ENCODE data around the gene RBM38. TPM values are rescaled to one million over a fixed set of nuclear protein-coding genes. Genes with fewer than 3 reads are reported as not detected.

The RBM38 gene
- total RNA-seq, 1 experiment from 2014 or later, result 39.9 TPM

GRCh38 chr20:57409672-57410397 lies 18.6 kb downstream of the RBM38 start:
- ChIA-PET POLR2A (no interaction called here), CTCF (no interaction called here)
- TF ChIP-seq REST (IDR thresholded peaks at IDR 0.05; ENCODE audit: insufficient read depth in 1 of 2, low read depth in 2 of 2, low read length in 1 of 2) (no peak), SIN3A (IDR thresholded peaks at IDR 0.05; ENCODE audit: borderline replicate concordance, insufficient read depth, low read depth, low read length) (no peak), TCF7L2 (IDR thresholded peaks at IDR 0.05; ENCODE audit: low read depth, low read length) (no peak), POLR2AphosphoS5 (IDR thresholded peaks at IDR 0.05; ENCODE audit: low read depth, low read length) (no peak)
- TF ChIP-seq, protein P1, sequence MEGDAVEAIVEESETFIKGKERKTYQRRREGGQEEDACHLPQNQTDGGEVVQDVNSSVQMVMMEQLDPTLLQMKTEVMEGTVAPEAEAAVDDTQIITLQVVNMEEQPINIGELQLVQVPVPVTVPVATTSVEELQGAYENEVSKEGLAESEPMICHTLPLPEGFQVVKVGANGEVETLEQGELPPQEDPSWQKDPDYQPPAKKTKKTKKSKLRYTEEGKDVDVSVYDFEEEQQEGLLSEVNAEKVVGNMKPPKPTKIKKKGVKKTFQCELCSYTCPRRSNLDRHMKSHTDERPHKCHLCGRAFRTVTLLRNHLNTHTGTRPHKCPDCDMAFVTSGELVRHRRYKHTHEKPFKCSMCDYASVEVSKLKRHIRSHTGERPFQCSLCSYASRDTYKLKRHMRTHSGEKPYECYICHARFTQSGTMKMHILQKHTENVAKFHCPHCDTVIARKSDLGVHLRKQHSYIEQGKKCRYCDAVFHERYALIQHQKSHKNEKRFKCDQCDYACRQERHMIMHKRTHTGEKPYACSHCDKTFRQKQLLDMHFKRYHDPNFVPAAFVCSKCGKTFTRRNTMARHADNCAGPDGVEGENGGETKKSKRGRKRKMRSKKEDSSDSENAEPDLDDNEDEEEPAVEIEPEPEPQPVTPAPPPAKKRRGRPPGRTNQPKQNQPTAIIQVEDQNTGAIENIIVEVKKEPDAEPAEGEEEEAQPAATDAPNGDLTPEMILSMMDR (IDR thresholded peaks at IDR 0.05), result no peak
- no peak overlapping the region for H3K4me3 ChIP-seq (ENCODE audit: low read depth in 2 of 2, low read length in 2 of 2)
- H3K9me3 ChIP-seq (ENCODE audit: control insufficient read depth, insufficient read depth, low read depth, low read length), result no peaks in the 10 kb centered on the region
- ATAC-seq (no peak), DNase-seq (ENCODE audit: low read depth, low spot score) (no peak)
- no peak overlapping the region for H3K27ac ChIP-seq (ENCODE audit: low read length)
- no peaks in the 10 kb centered on the region for H3K4me1 ChIP-seq (ENCODE audit: control insufficient read depth, insufficient read depth, low read length)
- no peaks in the 10 kb centered on the region for H3K36me3 ChIP-seq (ENCODE audit: control insufficient read depth, insufficient read depth, low read length)
- no TSS peak for BruUV-seq (replicated peaks)
- intact Hi-C loops (cut with micrococcal nuclease; ENCODE audit: unreplicated experiment), result no loop called here
- H3K27me3 ChIP-seq (ENCODE audit: control insufficient read depth, insufficient read depth, low read length), result no peaks in the 10 kb centered on the region
- in situ Hi-C loops (cut with HindIII; ENCODE audit: low pct_unique_long_range_greater_than_20kb, low sequenced_read_pairs), result no loop called here

- CTCF ChIA-PET, result no interaction called here
Observed at GRCh38 chr20:57410398-57410920, 19.3 kb downstream of the RBM38 start.

More at GRCh38 chr20:57410398-57410920, 19.3 kb downstream of the RBM38 start:
- in situ Hi-C loops (cut with HindIII; ENCODE audit: low pct_unique_long_range_greater_than_20kb, low sequenced_read_pairs) (no loop called here), intact Hi-C loops (cut with micrococcal nuclease; ENCODE audit: unreplicated experiment) (no loop called here)
- H3K4me3 ChIP-seq (ENCODE audit: low read depth in 2 of 2, low read length in 2 of 2), result no peak overlapping the region
- H3K9me3 ChIP-seq (ENCODE audit: control insufficient read depth, insufficient read depth, low read depth, low read length), result no peaks in the 10 kb centered on the region
- POLR2A ChIA-PET, result no interaction called here
- H3K27me3 ChIP-seq (ENCODE audit: control insufficient read depth, insufficient read depth, low read length), result no peaks in the 10 kb centered on the region
- TF ChIP-seq, protein P1 (IDR thresholded peaks at IDR 0.05), result no peak
- no peak for TF ChIP-seq SIN3A (IDR thresholded peaks at IDR 0.05; ENCODE audit: borderline replicate concordance, insufficient read depth, low read depth, low read length)
- H3K27ac ChIP-seq (ENCODE audit: low read length), result no peak overlapping the region
- no TSS peak for BruUV-seq (replicated peaks)
- no peaks in the 10 kb centered on the region; the same call in 1 of the 2 replicates for H3K4me1 ChIP-seq (ENCODE audit: control insufficient read depth, insufficient read depth, low read length)
- no peak for DNase-seq (ENCODE audit: low read depth, low spot score)
- ATAC-seq, result no peak
- H3K36me3 ChIP-seq (ENCODE audit: control insufficient read depth, insufficient read depth, low read length), result no peaks in the 10 kb centered on the region

All from Panc1 (cell line).